ENCODE measurements around the gene BCL2A1. TPM values are rescaled to one million over a fixed set of nuclear protein-coding genes. Genes with fewer than 3 reads are reported as not detected.
"Not testable (repeated sequence)": the region's sequence is repeated elsewhere in the genome, so short reads cannot be mapped to it uniquely, and the experiment has no call there.

BCL2A1 gene
- total and polyA plus RNA-seq, 10 of the 15 experiments (the other 5 are each of a cell fraction or from before 2014, with no cell fraction given): 181 to 570 (median 321) TPM

DNA sequence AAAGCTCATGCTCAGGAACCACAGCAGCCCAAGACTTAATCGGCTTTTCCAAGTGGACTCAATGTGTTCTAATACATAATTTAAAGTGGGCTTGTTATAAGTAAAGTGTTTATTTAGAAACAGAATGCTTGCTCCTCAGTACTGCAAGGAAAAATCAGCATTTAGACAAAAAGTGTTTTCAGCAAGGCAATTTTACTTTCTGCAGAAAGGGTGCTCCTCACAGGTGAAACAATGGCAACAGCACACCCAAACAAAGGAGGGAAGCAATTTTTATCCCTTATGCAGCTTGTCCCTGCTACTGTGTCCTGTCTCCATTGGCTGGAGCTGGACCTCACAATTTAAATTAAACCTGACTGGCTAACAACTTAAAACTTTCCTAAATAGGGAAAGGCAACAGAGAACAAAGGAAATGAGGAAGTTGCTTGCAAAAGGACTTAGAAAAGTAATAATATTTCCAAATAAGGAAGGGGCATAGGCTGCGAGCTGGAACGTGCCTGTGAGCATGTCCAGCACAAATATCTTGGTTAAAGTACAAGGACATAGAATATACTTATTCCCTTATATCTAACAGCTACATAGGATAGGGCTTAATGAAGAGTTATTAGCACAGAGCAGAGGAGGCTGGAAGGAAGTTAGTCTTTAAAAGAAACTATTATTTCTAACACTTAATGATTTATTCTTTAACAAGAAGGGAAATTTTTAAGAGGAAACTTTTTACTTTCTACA is 55.1 kb downstream of the BCL2A1 start:
- ChIA-PET SMC1A (ENCODE audit: uncharacterized antibody, unreplicated experiment) (interaction anchor here (0.7 to 2.0 kb wide), 7 partner anchors 10 to 96 kb away, joined by 3 to 12 read pairs (median 4); no protein-coding TSS in a partner anchor), RAD21 (ENCODE audit: unreplicated experiment) (interaction anchor here (1.4 kb wide), 1 partner anchor 12 kb away, joined by 6 read pairs; no protein-coding TSS in a partner anchor), CTCF (interaction anchor here (1.0 kb wide), 1 partner anchor 33 kb away, joined by 3 read pairs; no protein-coding TSS in a partner anchor)
- H3K4me1 ChIP-seq (ENCODE audit: control insufficient read depth, insufficient read depth, low read length); POLR2A ChIA-PET; H3K4me3 ChIP-seq; ATAC-seq; H3K27ac ChIP-seq (ENCODE audit: control insufficient read depth, insufficient read depth); H3K79me2 ChIP-seq (ENCODE audit: control insufficient read depth, insufficient read depth, low read length); in situ Hi-C loops (cut with MboI); H3K36me3 ChIP-seq (ENCODE audit: control insufficient read depth in 2 of 2, insufficient read depth in 2 of 2, low read length in 1 of 2); FAIRE-seq; H3K27me3 ChIP-seq (replicated peaks in 1 of 2; ENCODE audit: control insufficient read depth in 2 of 2, insufficient read depth in 2 of 2, low read length in 1 of 2); H2AFZ ChIP-seq (ENCODE audit: control insufficient read depth, low read depth, low read length); H3K9ac ChIP-seq (ENCODE audit: control insufficient read depth, insufficient read depth, low read length); H3K4me2 ChIP-seq (ENCODE audit: control insufficient read depth, insufficient read depth); BruUV-seq (replicated peaks); DNase-seq (ENCODE audit: low read depth, low spot score); intact Hi-C loops (cut with micrococcal nuclease; ENCODE audit: unreplicated experiment); H4K20me1 ChIP-seq (ENCODE audit: control insufficient read depth, insufficient read depth): not testable (repeated sequence)
- peaks cover 50% of the 10 kb centered on the region for H3K9me3 ChIP-seq (replicated peaks; ENCODE audit: control insufficient read depth, insufficient read depth, low read length)
- peak; percentile 82 for TF ChIP-seq ZNF217 (IDR thresholded peaks at IDR 0.05)
- peak; percentile 97; the same call in 1 of the 2 replicates for TF ChIP-seq CBX3 (IDR thresholded peaks at IDR 0.05; ENCODE audit: borderline replicate concordance, low read depth)
- TF ChIP-seq, protein P1, sequence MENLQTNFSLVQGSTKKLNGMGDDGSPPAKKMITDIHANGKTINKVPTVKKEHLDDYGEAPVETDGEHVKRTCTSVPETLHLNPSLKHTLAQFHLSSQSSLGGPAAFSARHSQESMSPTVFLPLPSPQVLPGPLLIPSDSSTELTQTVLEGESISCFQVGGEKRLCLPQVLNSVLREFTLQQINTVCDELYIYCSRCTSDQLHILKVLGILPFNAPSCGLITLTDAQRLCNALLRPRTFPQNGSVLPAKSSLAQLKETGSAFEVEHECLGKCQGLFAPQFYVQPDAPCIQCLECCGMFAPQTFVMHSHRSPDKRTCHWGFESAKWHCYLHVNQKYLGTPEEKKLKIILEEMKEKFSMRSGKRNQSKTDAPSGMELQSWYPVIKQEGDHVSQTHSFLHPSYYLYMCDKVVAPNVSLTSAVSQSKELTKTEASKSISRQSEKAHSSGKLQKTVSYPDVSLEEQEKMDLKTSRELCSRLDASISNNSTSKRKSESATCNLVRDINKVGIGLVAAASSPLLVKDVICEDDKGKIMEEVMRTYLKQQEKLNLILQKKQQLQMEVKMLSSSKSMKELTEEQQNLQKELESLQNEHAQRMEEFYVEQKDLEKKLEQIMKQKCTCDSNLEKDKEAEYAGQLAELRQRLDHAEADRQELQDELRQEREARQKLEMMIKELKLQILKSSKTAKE (IDR thresholded peaks at IDR 0.05; ENCODE audit: low read depth, poor library complexity, severe bottlenecking): peak; percentile 39
- peak; percentile 100 for TF ChIP-seq CBX5 (IDR thresholded peaks at IDR 0.05; ENCODE audit: low read depth)
- TF ChIP-seq KLF5 (IDR thresholded peaks at IDR 0.05; ENCODE audit: partially characterized antibody): peak; percentile 96
- peak; percentile 79 for TF ChIP-seq RELB (IDR thresholded peaks at IDR 0.05; ENCODE audit: low read depth)
- 94% methylated on average over 3 of the region's 3 CpGs for WGBS (ENCODE audit: insufficient coverage, insufficient replicate concordance, low lambda C conversion rate, missing lambda C conversion rate)

Measured in GM12878 (cell line).